ENCODE data around the gene RICTOR.

DNA sequence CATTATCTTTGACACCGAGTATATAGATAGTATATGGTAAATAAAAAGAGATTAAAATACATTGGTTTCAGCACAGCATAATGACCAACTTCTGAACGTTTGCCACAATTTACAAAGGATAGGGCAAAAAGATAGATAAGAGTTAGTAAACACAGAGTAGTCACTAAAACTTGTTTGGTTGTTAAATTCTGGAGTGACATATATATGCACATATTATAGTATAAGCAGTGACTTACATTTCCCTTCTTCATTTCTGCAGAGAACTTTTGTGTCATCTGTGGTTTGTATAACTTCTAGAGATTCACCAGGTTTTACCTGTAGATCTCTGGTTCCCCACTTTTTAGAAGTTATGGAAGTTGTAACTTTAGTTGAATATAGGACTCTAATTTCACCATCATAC lies 44.4 kb upstream of the RICTOR start:
- TF ChIP-seq POLR2A (IDR thresholded peaks at IDR 0.05) (no peak), POLR2AphosphoS5 (IDR thresholded peaks at IDR 0.05) (no peak), EP300 (IDR thresholded peaks at IDR 0.05) (no peak)
- TF ChIP-seq, protein P1, sequence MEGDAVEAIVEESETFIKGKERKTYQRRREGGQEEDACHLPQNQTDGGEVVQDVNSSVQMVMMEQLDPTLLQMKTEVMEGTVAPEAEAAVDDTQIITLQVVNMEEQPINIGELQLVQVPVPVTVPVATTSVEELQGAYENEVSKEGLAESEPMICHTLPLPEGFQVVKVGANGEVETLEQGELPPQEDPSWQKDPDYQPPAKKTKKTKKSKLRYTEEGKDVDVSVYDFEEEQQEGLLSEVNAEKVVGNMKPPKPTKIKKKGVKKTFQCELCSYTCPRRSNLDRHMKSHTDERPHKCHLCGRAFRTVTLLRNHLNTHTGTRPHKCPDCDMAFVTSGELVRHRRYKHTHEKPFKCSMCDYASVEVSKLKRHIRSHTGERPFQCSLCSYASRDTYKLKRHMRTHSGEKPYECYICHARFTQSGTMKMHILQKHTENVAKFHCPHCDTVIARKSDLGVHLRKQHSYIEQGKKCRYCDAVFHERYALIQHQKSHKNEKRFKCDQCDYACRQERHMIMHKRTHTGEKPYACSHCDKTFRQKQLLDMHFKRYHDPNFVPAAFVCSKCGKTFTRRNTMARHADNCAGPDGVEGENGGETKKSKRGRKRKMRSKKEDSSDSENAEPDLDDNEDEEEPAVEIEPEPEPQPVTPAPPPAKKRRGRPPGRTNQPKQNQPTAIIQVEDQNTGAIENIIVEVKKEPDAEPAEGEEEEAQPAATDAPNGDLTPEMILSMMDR (IDR thresholded peaks at IDR 0.05): no peak
